NCI-H187 treated with DMSO at 0.1 percent for 48 hours (cell line): ENCODE measurements around the gene PACC1.

Experiments
- DNase-seq: peaks from one replicate; lab custom pipeline; 2025; lab: John Stamatoyannopoulos, UW

Gene PACC1

DNA sequence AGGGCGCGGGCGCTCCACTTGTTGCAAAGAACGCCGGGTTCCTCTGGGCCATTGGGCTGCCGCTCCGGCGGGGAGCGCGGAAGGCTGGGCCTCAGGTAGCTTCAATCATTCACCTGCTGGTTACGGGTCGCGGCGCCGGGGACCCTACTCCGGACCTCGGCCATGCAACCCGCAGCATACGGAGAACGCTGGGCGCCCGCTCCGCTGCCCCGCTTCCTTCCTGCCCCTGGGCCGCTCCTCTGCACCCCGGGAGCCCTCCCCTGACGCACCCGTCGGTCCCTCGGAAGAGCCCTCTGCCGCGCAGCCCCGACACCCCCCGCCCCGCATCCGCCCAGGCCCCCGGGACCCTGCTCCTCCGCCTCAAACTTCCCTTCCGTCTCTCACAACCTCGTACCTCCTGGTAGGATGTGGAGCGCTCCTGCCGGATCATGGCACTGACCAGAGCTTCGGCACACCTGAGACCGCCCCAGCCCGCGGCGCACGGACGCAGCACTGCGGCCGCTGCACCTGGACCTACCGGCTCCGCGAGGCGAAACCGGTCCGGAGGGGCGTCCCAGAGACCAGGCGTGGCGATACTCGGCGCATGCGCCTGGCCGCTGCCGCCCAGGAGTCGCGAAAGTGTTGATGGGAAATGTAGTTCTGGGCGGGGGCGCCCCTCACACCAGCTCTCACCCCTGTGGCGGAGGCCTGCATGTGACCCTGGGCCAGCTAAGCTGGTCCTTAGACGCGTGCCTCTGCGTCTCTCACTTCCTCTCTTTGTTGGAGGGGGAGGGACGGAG, at the start of gene PACC1:
TSS of gene PACC1 (minus strand) at position 559 of the 779 bp plus-strand sequence. CDS start at position 430, 129 bp downstream.
- DNase-seq, result no peak

DNA sequence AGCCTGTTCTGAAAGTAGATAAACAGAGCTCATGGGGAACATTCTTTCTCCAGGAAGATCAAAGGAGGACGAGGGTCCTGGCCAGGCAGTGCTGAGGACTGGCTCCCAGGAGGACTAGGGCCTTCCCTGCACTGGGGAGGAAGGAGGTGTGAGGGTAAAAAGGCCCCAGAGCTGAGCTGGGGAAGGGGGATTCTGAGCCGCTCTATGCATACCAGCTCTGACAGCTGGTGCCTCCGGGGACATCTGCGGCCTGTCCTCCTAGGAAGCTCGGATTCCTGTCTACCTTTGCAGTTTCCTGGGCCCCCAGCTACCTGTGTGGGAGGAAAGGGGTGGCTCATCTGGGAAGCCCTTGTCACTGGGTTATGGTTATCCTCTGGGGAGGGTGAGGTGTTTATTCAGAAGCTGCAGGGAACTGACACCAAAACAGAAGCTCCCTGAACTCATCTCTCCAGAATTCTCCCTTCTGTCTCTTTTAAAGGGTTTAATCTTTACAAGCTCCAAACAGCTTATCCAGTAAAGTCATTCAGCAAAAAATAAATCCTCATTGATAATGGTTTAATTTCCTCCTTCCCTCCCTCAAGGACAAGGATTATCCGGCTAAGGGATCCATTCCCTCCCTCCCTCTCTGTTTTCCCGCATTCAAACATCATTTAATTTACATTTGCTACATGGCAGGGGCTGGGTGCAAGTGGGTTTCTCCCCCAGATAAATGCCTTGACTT, 49.0 kb upstream of the PACC1 start:
- no peak for DNase-seq

DNA sequence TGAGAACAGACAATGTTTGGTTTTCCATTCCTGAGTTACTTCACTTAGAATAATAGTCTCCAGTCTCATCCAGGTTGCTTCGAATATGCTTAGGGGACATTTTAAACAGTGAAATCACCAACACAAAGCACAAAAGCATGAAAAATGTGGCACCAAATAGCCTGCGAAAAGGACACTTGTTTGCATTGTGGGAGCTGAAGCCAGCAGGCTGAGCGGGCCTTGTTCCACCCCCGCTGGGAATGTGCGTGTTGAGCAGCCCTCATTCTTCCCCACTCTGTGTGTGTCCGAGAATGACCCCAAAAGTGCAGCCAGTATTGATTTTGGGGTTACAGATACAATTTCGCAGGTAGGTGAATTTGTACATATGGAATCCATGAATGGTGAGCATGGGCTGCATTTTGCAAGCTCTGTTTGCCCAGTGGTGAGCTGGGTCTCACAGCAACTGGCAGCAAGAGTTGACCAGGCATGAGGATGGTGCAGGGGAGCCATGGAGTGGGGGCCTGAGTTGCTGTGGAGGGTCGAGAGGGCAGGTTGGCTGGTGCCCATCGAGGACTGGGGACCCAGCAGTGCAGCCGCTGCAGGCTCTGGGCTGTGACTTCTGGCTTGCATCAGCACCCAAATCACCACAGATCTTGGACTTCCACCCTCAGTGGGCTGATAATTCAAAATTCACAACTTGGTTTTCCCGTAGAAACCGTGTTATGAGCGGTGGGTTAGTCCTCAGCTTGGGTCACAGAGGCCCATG, 47.4 kb upstream of the PACC1 start:
- no peak for DNase-seq

DNA sequence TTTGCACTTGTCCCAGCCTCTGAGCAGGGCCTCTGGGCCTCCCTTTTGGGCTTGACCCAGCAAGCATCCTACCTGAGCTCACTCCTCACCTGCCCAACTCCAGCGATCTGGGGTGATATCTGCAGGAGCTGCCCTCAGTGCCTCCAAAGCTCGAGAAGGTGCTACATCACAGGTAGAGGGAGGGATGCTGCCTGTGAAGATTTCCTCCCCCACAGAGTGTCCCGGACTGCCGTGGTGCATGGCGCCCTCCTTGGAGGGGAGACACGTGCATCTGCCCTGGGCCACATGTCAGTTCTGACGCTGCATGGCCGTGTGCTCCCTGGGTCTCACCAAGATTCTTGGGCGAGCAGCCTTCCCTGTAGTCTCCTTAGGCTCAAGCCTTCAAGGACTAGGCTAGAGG, 45.7 kb upstream of the PACC1 start:
- no peak for DNase-seq

DNA sequence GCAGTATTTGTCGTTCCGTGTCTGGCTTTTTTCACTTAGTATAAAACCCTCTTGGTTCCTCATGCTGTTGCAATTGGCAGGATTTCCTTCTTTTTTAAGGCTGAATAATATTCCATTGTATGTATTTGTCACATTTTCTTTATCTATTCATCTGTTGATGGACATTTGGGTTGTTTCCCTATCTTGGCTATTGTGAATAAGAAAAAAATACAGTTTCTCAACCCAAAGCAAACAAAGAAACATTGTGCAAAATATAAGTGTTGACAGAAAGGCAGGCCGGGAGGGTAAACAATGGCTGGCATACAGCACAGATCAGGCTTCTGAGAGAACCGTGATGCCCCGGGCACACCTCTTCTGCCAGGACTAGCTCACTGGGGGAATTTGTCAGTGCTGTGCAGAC, 45.0 kb upstream of the PACC1 start:
- DNase-seq, result no peak

DNA sequence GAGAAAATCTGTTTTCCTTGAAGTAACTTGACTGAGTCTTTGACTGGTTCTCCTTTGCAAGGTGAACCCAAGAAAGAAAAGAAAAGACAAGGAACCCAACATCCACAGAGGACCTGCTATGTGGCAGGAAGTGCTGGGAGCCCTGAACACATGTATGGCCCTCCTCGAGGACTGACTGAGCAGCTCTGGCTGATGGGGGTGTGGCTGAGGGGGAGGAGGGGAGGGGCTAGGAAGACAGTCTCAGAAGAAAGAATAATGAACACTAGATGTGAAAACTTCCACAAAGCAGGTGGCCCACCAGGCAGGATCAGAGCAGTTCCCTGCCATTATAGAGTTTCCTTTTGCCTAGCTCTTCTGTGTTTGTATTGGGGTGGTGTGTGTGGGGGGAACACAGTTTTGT, 44.1 kb upstream of the PACC1 start:
- no peak for DNase-seq

DNA sequence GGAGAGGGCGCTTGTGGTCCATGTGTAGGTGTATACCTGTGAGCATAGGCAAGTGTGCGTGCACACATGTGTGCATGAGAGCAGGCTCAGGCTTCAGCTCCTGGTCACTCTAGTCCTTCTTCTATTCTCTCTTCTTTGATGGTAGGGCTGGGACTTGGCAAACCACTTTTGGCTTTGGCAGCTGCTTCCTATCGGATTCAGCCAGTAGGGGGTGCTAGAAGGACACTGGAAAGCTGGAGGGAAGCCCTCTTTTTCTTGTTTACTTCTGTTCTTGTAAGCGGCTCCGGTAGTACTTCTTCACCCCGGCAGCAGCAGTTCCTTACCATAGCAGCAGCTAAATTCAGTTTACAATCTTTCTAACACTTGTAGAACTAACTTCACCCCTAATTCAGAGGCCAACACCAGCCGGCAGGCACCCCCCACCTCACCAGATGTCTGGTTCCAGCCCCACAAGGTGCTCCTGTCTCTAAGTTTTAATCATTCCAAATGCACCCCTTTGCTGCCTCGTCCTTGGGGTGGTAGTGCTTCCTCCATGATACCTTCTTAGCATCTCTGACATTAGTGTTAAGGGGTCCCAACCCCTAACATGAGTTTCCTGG, 43.2 kb upstream of the PACC1 start:
- no peak for DNase-seq

DNA sequence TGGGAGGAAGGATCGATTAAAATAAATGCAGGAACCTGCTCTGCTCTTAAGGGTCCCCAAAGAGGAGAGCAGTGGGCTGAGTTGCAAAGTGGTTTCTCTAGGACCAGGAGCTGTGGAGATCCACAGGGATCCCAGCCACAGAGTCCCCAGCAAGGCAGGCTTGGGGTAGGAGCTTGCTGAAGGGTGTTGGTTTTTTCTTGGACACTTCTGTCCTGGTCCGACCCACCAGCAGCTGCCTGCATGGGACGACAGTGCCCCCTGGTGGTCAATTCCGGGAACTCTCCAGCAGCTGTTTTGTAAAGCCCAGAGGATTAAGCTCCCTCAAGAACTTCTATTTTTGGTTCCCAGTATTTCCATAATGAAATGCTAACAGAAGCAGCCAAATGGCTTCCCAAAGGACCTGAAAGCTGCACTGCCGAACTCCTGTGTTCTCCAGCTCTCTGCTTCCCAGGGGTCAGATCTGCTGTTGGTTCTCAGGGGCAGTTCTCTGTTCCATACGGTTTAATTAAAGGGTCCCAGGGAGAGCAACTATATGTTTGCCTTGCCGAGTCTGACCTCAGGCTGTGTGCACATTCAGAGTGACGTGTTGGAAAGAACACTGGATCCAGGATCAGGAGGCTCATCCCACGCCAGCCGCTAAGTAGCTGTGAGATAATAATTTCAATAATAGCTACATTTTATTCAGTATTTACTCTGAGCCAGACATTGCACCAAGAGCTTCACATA, 41.3 kb upstream of the PACC1 start:
- DNase-seq, result no peak

DNA sequence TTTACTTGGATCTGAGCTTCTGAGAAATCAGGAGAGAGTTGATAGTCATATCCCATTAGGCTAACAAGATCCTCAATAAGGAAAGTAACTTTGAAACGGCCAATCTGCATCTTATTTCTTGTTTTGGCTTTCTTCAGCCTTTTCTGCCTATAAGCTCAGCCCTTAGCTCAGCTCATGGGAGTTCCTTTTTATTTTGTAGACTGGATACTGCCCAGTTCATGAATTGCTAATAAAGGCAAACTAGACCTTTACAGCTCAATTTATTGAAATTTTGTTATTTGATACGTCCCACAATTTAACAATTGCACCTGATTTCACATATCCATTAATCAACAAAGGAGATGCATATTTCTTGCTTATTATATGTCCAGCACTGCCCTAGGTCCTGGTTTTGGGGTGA, 40.7 kb upstream of the PACC1 start:
- no peak for DNase-seq

DNA sequence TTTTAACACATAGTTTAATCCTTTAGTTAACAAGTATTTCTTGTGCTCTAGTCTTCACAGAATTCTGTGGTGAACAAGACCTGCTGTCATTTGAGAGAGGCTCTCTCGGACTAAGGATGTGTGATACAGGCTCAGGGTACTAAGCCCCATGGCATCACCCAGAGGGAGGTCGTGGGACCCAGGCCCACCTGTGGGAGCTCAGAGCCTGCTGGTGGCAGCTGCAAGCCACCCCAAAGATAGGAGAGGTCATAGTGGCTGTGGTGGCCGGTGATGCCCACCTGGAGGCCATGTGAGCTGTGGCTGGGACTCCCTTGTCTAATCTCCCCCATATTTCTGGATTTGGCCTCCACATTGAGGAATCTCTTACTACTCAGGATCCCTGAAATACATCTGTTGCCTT, 40.1 kb upstream of the PACC1 start:
- no peak for DNase-seq

DNA sequence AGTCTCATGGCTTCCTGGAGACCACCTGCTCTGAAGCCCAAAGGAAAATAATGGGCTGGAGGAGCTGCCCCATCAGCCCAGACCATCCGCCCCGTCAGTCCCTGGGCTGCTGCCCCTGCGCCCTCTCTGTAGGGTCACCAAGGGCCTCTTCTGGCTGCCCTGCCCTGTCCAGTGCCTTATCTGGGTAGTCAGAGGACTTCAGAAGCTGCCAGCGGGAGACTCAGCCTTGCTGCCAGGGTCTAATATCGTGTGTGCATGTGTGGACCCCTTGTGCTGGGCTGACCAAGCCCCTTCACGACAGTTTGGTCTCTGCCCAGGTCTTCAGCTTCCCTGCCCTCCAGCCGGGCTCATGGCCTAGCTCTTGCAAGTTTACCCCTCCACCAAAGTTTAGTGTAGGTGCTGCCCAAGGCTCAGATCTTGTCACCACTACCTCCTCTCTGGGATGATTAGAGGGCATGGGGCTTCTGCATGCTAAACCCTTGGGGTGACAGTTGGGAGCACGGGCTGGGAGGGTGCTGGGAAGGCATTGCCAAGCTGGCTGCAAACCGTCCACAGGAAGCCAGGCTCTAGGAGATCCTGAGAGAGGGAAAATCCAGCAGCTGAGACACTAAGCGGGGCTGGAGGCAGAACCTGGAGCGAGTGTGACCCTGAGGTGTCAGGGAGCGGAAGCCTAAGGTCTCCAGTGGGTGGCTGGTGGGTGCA, 38.6 kb upstream of the PACC1 start:
- no peak for DNase-seq

DNA sequence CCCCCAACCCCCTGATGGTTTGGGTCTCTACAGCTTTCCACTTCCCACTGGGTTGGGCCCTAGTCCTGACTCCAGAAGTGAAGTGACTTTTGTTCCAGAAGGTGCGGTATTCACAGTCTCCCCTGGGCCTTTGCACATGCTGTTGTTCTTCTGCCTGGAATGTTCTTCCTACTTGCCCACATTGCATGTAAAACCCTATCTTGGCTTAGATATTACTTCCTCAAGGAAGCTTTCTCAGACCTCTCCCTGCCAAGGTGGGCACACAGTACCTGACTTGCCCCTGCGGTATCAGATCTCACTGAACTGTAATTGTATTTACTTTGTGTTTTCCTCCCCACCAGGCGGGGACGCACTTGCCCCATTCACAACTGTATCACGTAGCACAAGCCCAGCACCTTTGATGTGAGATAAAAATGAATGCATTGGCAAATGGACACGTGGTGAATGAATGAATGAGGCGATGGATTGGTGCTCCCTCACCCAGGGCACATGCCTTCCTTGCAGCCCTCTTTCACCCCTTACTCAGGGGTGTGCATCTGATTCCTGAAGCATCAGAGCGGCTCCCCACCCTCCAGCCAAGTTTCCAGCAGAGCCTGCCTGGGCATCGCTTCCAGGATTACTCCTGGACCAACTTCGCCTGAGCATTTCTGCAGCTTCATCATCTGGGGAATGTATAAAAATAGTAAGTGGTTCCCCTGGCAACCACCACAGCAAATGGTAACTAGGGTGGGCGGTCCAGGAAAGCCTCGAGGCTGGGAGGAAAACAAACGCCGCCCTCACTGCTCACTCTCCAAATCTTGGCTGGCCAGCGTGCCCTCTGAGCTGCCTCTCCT, 37.9 kb upstream of the PACC1 start:
- DNase-seq, result no peak

DNA sequence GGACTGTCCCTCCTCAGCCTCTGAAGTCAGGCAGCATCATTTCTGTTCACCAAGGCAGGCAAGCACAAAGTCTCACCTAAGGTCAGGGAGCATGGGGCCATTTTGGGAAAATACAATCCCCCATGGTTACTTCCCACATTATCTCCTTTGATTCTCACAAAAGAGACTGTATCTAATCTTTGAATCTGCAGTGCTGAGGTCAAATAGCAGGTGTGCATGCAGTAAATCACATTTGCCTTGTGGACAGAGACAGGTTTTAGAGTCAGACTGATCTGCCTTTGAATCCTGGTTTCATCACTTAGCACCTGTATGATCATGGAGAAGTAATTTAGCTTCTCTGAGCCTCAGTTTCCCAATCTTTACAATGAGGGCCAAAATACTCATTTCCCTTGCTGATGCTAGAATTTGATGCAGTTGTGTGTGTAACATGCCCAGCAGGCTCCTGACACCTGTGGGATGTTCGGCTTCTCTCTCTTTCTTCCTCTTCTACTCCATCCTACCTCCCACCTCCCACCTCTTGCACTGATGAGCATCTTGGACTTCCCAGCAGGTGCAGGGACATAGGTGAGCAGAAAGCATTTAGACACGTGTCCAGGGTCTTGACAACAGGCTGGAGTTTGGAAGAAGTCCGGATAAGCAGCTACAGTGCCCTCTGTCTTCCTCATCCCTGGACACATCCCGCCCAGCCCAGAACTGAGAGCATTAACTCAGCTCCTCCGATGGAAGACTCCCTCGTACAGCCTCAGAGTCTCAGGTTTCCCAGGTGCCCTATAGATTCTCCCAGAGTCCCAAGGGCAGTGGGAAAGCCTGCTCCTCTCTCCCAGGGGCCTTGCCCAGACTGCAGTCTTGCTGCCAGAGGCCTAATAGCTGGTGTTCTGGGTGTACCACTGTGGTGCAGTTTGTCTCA, 37.0 kb upstream of the PACC1 start:
- DNase-seq, result no peak

DNA sequence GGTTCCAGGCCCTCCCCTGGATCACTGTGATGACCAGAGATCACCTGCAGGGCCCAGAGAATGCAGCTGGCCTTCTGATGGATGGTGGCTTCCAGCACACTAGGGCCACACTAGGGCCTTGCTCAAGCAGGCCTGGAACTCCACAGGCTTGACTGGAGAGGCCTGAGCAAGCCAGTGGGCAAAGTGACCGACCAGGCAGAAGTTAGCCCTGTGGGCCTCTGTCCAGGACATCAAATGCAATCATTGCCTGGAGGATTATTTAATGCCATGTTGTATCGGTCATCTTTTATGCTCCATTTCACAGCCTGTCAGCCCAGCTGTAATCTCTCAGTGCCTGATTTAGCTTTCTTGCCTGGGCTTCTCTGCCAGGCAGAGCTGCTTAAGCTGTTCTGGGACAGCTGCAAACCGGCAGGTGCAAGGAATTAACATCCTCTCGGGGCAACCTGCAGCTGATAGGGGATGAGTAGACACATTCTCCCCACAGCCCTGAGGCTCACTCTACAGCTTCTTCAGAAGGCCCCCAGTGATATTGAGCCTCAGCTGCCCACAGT, 35.7 kb upstream of the PACC1 start:
- DNase-seq, result no peak

DNA sequence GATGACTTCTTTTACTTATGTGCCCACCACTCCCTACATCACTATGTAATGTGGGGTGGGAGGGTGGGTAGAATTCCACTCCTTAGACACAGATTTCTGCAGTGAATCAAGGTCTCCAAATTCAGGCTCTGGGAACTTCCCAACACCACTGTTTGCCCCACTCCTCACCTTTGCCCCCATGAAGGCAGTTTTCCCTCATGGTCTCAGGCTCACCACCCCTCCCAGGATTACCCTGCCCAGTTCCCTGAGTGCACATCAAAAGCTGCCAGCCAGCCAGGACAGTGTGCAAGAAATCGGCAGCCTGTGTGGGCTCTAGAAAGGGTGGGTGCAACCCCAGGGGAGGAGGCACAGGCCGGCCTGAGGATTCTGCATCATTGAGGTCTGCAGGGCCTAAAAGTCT, 32.8 kb upstream of the PACC1 start:
- no peak for DNase-seq

DNA sequence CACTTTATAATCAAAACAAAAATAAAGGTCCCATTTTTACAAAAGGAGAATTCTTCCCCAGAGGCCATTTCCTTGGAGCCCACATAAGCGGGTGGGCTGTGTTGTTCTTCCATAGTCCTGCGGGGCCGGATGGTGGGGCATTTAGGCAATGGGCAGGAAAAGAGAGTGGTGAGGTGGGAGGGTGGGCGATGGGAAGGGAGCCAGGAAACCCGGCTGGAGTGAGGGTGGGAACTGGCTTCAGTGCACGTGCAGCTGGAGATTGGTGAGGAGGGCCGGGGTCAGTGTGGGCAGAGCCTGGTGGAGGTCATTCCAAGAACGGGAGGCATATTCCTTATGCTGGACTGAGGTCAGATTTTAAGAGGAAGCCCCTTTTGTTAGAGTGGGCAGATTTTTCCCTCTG, 31.6 kb upstream of the PACC1 start:
- DNase-seq, result no peak

DNA sequence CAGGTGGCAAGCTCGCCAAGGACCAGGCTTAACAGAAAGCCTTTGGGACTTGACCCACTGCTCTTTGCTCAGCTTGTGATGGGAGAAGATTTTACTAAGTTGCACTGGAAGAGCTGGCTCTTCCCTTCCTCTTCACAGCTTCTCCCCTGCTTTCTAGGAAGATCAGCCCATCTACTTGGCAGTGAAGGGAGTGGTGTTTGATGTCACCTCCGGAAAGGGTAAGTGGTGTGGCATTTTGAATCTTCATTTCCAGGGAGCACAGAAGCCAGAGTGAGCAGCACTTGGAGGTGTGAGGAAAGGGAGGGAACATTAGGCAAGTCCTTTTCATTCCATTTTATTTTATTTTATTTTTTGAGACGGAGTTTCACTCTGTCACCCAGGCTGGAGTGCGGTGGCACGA, 27.7 kb upstream of the PACC1 start:
- no peak for DNase-seq

DNA sequence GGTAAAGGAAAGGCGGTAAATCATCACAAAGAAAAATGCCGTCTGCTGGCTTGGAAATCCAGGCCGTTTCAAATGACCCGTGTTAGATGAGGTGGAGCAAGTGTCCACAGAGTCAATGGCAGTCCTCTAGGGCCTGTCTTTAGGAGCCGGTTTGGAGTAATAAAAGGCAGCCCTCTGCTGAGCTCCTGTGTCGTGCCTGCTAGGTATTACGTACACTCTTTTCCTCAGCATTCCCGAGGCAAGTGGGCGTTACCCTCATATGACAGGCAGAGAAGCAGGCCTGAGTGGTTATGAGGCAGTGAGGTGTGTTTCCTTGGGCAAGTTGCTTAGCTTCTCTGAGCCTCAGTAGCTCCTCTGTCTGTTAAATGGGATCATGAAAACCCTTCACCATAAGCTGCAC, 25.7 kb upstream of the PACC1 start:
- DNase-seq, result no peak

DNA sequence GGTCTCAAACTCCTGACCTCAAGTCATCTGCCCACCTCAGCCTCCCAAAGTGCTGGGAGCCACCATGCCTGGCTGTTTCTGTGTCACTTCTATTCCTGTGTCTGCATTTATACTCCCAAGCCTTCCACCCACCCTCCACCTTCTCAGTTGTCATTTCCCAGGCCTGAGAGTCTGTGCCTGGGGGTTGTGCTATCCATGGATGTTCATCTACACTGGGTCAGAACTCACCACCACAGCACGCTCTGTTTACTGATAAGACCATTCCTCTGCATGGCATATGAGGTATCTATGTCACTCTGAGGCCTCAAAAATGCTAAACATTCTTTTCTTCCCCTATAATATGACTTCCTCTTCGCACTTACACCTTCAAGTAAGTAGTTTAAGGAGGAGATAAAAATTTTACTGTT, 24.1 kb upstream of the PACC1 start:
- DNase-seq, result no peak
